Stimulated activated CD8-positive, alpha-beta memory T cell treated with anti-CD3 and anti-CD28 coated beads, Interleukin-12 subunit alpha, Interleukin-12 subunit beta, amount 100 ng/mL, for 1 hour (primary cell): ENCODE measurements around the gene GPR158.
"Not testable (repeated sequence)": the region's sequence is repeated elsewhere in the genome, so short reads cannot be mapped to it uniquely, and the experiment has no call there.

Experiments used
- DNase-seq: peaks from one replicate; pipeline ENCODE4 v3.0.0-alpha.2; 2020; ENCODE audit warnings: low read depth

GPR158 gene

GRCh38 chr10:25174461-25175230 is at the start of gene GPR158:
Gene GPR158, plus strand, starts transcription at chr10:25175001. Its CDS starts 420 bp downstream, at chr10:25175421.
- DNase-seq: peak; percentile 10

DNA sequence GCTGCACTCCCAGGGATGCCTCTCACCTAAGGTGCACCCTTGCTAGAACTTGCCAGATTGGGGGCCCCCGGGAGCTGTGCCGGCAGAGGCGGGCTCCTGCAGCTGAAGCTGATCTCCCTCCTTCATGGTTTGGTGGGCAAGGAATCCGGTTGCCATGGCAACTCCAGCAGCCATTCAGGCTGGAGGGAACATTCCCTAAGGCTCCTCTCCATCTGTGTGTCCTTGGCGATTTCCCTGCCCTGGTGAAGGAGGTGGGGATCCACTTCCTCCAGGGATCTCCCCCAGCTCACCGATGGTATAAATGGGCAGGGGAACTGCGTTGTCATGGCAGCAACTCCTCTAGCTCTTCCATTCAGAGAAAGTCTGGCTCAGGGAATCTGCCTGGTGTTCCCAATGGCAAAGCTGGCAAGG is 49.6 kb upstream of the GPR158 start:
- DNase-seq: no peak

GRCh38 chr10:25129592-25129991 is 45.2 kb upstream of the GPR158 start:
- DNase-seq: no peak

DNA sequence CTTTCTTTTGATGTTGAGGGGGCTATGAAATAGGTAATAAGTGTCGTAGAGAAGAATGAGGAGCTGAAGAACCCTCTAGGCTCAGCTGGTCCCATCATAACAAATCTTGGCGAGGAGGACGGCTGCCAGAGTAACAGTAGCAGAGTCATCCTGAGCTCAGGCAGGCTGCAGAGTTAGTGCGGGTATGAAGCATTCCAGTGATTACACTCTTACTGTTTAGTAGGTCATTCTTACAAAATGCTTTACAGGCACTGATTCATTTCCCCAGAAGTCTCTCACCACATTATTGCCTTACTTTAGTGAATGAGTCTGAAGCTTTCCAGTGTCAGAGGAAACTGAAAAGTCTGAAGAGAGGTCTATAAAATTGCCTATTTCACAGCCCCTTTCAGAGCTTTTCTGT is 43.9 kb upstream of the GPR158 start:
- no peak for DNase-seq

GRCh38 chr10:25142116-25142864 is 32.5 kb upstream of the GPR158 start:
- no peak for DNase-seq

- no peak for DNase-seq
These were observed 17.2 kb upstream of the GPR158 start for GRCh38 chr10:25157650-25158049.

DNA sequence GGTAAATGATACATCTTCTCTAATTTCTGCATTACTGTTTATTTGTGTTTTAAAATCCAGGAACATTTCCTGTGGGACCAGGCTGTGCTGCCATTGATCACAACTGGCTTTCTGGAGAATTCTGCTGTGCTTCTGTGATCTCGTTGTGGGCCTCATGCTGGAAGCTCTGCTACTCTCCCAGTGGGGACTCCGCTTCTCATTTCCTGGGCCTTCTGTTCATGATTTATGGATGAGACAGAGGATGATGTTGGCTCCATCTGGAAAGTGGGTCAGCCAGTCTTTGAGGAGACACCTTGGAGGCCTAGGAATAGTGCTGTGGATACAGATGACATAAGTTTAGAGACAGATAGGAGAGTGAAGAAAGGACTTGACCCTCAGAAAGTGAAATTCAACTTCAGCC is 15.2 kb upstream of the GPR158 start:
- no peak for DNase-seq

- no peak for DNase-seq
These were observed 12.4 kb upstream of the GPR158 start for GRCh38 chr10:25162391-25162790.

DNA sequence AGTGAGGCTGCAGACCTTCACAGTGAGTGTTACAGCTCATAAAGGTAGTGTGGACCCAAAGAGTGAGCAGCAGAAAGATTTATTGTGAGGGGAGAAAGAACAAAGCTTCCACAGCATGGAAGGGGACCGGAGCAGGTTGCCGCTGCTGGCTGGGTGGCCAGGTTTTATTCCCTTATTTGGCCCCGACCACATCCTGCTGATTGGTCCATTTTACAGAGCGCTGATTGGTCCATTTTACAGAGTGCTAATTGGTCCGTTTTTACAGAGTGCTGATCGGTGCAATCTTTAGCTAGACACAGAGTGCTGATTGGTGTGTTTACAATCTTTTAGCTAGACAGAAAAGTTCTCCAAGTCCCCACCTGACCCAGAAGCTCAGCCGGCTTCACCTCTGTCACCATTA is 11.3 kb upstream of the GPR158 start:
- DNase-seq: not testable (repeated sequence)

DNA sequence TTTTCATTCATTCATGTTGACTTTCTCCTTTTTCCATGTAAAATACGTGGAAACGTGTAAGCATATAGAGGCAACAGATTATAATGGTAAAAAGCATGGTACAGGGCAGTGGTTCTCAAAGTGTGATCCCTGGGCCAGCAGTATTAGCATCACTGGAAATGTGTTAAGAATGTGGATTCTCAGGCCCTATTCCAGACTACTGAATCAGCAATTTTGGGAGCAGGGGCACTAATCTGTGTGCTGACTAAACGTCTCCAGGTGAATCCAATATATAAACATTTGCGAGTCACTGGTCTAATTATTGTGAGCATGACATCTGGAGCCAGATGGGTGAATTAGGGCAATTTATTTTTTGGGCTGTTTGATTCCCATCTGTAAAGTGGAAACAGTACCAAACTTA is 5.1 kb upstream of the GPR158 start:
- DNase-seq: no peak

- DNase-seq: no peak
These were observed 4.2 kb upstream of the GPR158 start for GRCh38 chr10:25170627-25171026.

- DNase-seq: no peak
These were observed 973 bp downstream of the GPR158 start for GRCh38 chr10:25175527-25176420.

- no peak for DNase-seq
These were observed 1.7 kb downstream of the GPR158 start for GRCh38 chr10:25176421-25176968.

DNA sequence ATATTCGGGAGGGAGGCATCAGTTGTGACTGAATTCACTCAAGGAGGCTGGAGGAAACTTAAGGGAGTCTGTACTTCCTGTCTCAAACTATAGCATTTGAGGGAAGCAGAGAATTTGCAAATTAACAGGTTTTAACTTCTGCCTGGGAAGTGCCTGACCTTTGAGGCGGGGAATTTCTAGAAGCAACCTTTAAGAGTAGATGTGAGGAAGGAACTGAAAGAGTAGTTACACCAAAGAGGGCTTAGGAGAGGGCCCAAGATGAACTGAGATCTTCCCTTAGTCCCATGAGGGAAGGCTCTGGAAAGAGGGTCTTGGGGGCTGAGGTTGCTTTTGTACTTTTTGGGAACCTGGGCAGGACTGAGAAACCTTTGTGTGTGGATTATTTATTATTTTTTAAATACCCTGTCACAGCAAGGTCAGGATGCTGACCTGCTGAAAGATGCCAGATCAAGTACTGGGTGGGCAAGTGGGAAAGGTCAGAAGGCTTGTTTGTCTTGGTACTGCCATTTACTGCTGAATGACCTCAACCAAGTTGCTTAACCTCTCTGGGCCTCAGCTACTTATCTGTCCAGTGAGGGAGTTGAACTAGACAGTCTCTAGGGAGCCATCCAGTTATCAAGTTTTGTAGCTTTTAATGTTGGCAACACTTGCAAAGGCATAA is 2.4 kb downstream of the GPR158 start:
- no peak for DNase-seq

DNA sequence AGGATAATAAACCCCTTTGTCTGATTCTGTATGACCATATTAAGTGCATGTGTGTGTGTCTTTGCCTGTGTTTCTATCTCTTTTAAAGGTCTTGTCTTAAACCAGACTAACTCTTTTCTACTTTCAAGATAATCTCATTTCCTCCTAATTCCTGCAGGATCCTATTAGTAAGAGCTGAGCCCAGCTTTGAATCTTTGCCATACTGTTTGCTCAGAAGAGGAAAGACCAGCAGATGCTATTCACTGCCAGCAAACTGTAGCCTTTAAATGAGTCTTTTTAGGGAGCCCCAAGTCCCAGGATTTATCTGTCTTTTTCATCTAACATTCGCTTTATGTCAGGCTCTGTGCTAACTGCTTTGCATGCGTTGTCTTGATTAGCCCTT is 2.9 kb downstream of the GPR158 start:
- DNase-seq: no peak

DNA sequence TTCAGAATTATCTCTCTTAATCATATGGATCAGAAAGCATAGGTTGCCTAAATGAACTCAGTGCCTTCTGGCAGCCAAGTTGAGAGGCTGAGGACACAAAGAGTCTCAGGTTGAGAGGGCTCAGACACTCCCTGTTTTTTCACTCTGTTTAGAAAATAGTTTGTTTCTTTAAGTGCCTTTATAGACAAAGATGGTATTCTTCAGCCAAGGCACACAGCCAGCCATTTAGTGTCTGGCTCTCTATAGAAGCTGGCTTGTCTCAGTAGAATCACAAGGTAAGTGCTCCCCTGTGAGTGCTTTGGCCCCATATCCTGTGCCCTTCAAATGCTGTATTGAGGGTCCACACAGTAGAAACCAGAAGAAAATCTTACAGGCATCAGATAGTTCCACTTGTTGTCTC is 3.6 kb downstream of the GPR158 start:
- DNase-seq: no peak

- DNase-seq: no peak
These were observed 6.0 kb downstream of the GPR158 start for GRCh38 chr10:25180801-25181200.

- DNase-seq: no peak
These were observed 7.8 kb downstream of the GPR158 start for GRCh38 chr10:25182636-25183035.

DNA sequence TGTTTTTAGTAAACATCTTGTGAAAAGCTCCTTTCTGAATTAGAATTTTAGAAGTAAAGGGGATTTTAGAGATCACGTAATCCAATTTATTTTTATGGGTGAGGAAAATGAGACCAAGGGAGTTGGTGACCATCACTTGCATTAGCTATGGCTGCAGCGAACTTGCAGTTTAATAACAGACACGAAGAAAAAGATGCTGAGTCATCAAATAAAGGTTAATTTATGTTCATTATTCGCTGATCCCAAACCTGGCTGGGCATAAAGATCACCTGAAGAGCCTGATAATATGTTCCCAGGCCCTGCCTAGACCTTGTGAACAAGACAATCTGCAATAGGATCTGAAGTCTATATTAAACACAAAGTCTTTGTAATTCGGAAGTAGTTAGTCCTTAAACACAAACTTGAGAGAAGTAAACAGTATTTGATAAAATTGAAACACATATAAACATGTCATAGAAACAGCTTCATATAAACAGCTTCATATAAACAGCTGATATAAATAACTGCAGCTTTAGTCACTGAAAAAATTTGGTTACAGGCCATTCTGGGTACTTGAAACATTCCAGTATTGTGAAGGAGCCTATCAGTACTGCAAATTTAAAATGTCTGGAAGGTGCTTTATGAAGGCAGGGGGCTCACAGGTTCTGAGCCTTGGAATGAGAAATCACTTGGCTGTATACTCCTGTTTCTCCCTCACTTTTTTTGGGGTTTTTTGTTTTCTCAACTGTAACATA is 16.5 kb downstream of the GPR158 start:
- no peak for DNase-seq

- no peak for DNase-seq
These were observed 23.4 kb downstream of the GPR158 start for GRCh38 chr10:25198151-25198550.
